SHP77 treated with DMSO at 0.1 percent for 48 hours (cell line): ENCODE measurements around the gene DHX9.

Source experiments
- DNase-seq: peaks from one replicate; lab custom pipeline; 2025; lab: John Stamatoyannopoulos, UW

The DHX9 gene

GRCh38 chr1:182839209-182840066 is at the start of gene DHX9:
Gene DHX9, plus strand, starts transcription at chr1:182839347. Its CDS starts 3,220 bp downstream, at chr1:182842567.
- peak; percentile 66 for DNase-seq

- DNase-seq: no peak
Observed at GRCh38 chr1:182791281-182792179, 47.6 kb upstream of the DHX9 start.

- no peak for DNase-seq
Observed at GRCh38 chr1:182794091-182794490, 45.1 kb upstream of the DHX9 start.

GRCh38 chr1:182794676-182795201 is 44.4 kb upstream of the DHX9 start:
- DNase-seq: no peak

GRCh38 chr1:182795563-182796228 is 43.5 kb upstream of the DHX9 start:
- DNase-seq: no peak

- no peak for DNase-seq
Observed at GRCh38 chr1:182802006-182802803, 36.9 kb upstream of the DHX9 start.

GRCh38 chr1:182803846-182804245 is 35.3 kb upstream of the DHX9 start:
- DNase-seq: no peak

GRCh38 chr1:182806015-182806678 is 33.0 kb upstream of the DHX9 start:
- no peak for DNase-seq

- no peak for DNase-seq
Observed at GRCh38 chr1:182807907-182808306, 31.2 kb upstream of the DHX9 start.

GRCh38 chr1:182809414-182809957 is 29.7 kb upstream of the DHX9 start:
- DNase-seq: no peak

GRCh38 chr1:182811975-182812722 is 27.0 kb upstream of the DHX9 start:
- DNase-seq: no peak

GRCh38 chr1:182816863-182817262 is 22.3 kb upstream of the DHX9 start:
- no peak for DNase-seq

- DNase-seq: no peak
Observed at GRCh38 chr1:182817802-182818201, 21.3 kb upstream of the DHX9 start.

- no peak for DNase-seq
Observed at GRCh38 chr1:182823220-182823619, 15.9 kb upstream of the DHX9 start.

GRCh38 chr1:182826892-182827291 is 12.3 kb upstream of the DHX9 start:
- no peak for DNase-seq

- DNase-seq: no peak
Observed at GRCh38 chr1:182829285-182829932, 9.7 kb upstream of the DHX9 start.

- DNase-seq: no peak
Observed at GRCh38 chr1:182833271-182833670, 5.9 kb upstream of the DHX9 start.

- DNase-seq: no peak
Observed at GRCh38 chr1:182834326-182834725, 4.8 kb upstream of the DHX9 start.

GRCh38 chr1:182835806-182836205 is 3.3 kb upstream of the DHX9 start:
- no peak for DNase-seq
